Thyroid gland (tissue), 4 donors: Measurements from ENCODE around the gene ZNFX1. TPM values are rescaled to one million over a fixed set of nuclear protein-coding genes. Genes with fewer than 3 reads are reported as not detected.
"Not testable (repeated sequence)": the region's sequence is repeated elsewhere in the genome, so short reads cannot be mapped to it uniquely, and the experiment has no call there.

Source experiments
- DNase-seq, 2 donors: peaks; one replicate each; pipeline ENCODE4 v3.0.0-alpha.2; 2019
- H3K27ac ChIP-seq, 3 donors: fragments of 200-600 bp; sonication (generic); 1 replicate in 2 of 3; 2 replicates in 1 of 3; pipeline ENCODE4 v1.5.1; 2016 to 2019; ENCODE audit warnings: mild to moderate bottlenecking in 1 of 3, moderate library complexity in 1 of 3
- H3K27me3 ChIP-seq: fragments of 200-600 bp; sonication (generic); one replicate; pipeline ENCODE4 v1.5.1; 2019
- H3K36me3 ChIP-seq, 2 donors: fragments of 200-600 bp; sonication (generic); one replicate each; pipeline ENCODE4 v1.5.1; 2016 to 2019
- H3K4me1 ChIP-seq, 2 donors: fragments of 200-600 bp; sonication (generic); one replicate each; pipeline ENCODE4 v1.5.1; 2017 to 2019
- H3K4me3 ChIP-seq, 3 donors: fragments of 200-600 bp; sonication (generic); replicated peaks in 1 of 3; 1 replicate in 2 of 3; 2 replicates in 1 of 3; pipeline ENCODE4 v1.5.1; 2016; ENCODE audit warnings: mild to moderate bottlenecking in 1 of 3
- H3K9me3 ChIP-seq: fragments of 200-600 bp; sonication (generic); one replicate; pipeline ENCODE4 v1.5.1; 2017
- CTCF ChIP-seq, 6 experiments: fragments of 200-600 bp in 3 of 6; fragments of 450-650 bp in 3 of 6; sonication (generic) in 3 of 6; IDR thresholded peaks; one replicate each; pipeline ENCODE4 v1.5.1; 2016 to 2019; ENCODE audit warnings: antibody characterized with exemption in 6 of 6, mild to moderate bottlenecking in 2 of 6, inconsistent platforms in 1 of 6, moderate library complexity in 1 of 6
- POLR2A ChIP-seq, 2 donors: fragments of 450-650 bp; IDR thresholded peaks; one replicate each; pipeline ENCODE4 v1.6.1; 2017; ENCODE audit warnings: antibody characterized with exemption in 2 of 2, mild to moderate bottlenecking in 2 of 2, moderate library complexity in 1 of 2
- WGBS, 2 donors: methylation state at CpG; one replicate each; pipeline ENCODE4 v1.1.5; 2017; 5-methylcytosine and 5-hydroxymethylcytosine counted together
- intact Hi-C: fragments of 100-400 bp; cut with DNase I; formaldehyde crosslinking; loops from one replicate; pipeline ENCODE4 v1.15.1; 2023
- total RNA-seq, 4 donors: library from RNA; depleted of rRNA; stranded (reverse); fragments of >200 nt; gene quantifications; one replicate each; pipeline ENCODE4 v1.2.3, GENCODE V29; 2016

The ZNFX1 gene
- total RNA-seq, 4 donors from 2014 or later = 39.8 to 52.2 (median 46.3) TPM

GRCh38 chr20:49303065-49303552 is 25.3 kb upstream of the ZNFX1 start:
- no peak for DNase-seq
- TF ChIP-seq CTCF (IDR thresholded peaks at IDR 0.05) = no peak
- no peak for TF ChIP-seq POLR2A (IDR thresholded peaks at IDR 0.05)
- Histone ChIP-seq H3K4me3 (no peak overlapping the region), H3K27ac (no peak overlapping the region), H3K27me3 (no peaks in the 10 kb centered on the region), H3K9me3 (no peaks in the 10 kb centered on the region), H3K4me1 (no peaks in the 10 kb centered on the region), H3K36me3 (no peaks in the 10 kb centered on the region)
- intact Hi-C loops = no loop called here
- whole genome bisulfite sequencing, 2 donors = 61 to 70% methylated on average over 3 of the region's 3 CpGs

- Histone ChIP-seq H3K4me3 (no peak overlapping the region), H3K27ac (no peak overlapping the region), H3K4me1 (no peaks in the 10 kb centered on the region), H3K27me3 (no peaks in the 10 kb centered on the region), H3K9me3 (no peaks in the 10 kb centered on the region), H3K36me3 (no peaks in the 10 kb centered on the region)
- DNase-seq = no peak
- no peak for TF ChIP-seq CTCF (IDR thresholded peaks at IDR 0.05)
- intact Hi-C loops = no loop called here
- 83 to 91% methylated on average over 6 of the region's 6 CpGs for WGBS, 2 donors
Measured at GRCh38 chr20:49297605-49298530, 20.0 kb upstream of the ZNFX1 start.

GRCh38 chr20:49294002-49294654 is 16.3 kb upstream of the ZNFX1 start:
- DNase-seq, H3K9me3 ChIP-seq, H3K27me3 ChIP-seq, H3K27ac ChIP-seq, H3K4me3 ChIP-seq, intact Hi-C loops: not testable (repeated sequence)
- Histone ChIP-seq H3K36me3 (peaks cover 0 to 21% of the 10 kb centered on the region in 2 donors), H3K4me1 (peaks cover 11 to 13% of the 10 kb centered on the region in 2 donors)
- 77 to 79% methylated on average over 16 of the region's 16 CpGs for WGBS, 2 donors

GRCh38 chr20:49293122-49293521 is 15.3 kb upstream of the ZNFX1 start:
- 90 to 98% methylated on average over 6 of the region's 6 CpGs for WGBS, 2 donors
- H3K36me3 ChIP-seq = peaks cover 0 to 21% of the 10 kb centered on the region in 2 donors
- H3K9me3 ChIP-seq = no peaks in the 10 kb centered on the region
- H3K4me1 ChIP-seq = peaks cover 16 to 17% of the 10 kb centered on the region in 2 donors
- TF ChIP-seq POLR2A (IDR thresholded peaks at IDR 0.05) (no peak), CTCF (IDR thresholded peaks at IDR 0.05) (no peak)
- intact Hi-C loops = no loop called here
- H3K27me3 ChIP-seq = no peaks in the 10 kb centered on the region
- no peak for DNase-seq
- H3K27ac ChIP-seq = no peak overlapping the region
- H3K4me3 ChIP-seq = no peak overlapping the region

DNA sequence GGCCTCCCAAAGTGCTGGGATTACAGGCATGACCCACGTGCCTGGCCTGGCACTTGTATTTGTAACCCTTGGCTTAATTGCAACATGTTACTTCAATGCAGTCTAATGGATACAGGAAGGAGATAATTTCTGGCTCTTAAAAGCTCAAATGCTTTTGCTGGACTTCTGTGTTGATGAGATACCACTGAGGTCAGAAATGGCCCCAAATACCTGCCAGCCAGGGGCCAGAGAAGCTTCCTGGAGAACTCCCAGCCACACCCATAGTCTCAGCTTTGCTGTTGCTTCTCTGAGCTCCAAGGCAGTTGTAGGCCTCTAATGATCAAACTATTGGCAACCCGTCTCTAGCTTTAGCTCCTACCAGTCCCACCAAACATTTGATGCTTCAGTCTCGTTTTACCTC is 14.2 kb upstream of the ZNFX1 start:
- Histone ChIP-seq H3K9me3 (no peaks in the 10 kb centered on the region), H3K27me3 (no peaks in the 10 kb centered on the region), H3K4me1 (peaks cover 21 to 25% of the 10 kb centered on the region in 2 donors), H3K27ac (peak overlapping the region in 1 of 3 donors; percentile 33), H3K4me3 (no peak overlapping the region), H3K36me3 (peaks cover 8 to 31% of the 10 kb centered on the region in 2 donors)
- intact Hi-C loops = no loop called here
- DNase-seq = no peak
- TF ChIP-seq POLR2A (IDR thresholded peaks at IDR 0.05) = no peak
- no peak for TF ChIP-seq CTCF (IDR thresholded peaks at IDR 0.05)
- whole genome bisulfite sequencing, 2 donors = 63 to 64% methylated on average over 3 of the region's 3 CpGs
